NCI-H2196 treated with DMSO at 0.1 percent for 48 hours (cell line): ENCODE results near the gene NDOR1.

Experiments
- DNase-seq: peaks from one replicate; lab custom pipeline; 2025; ENCODE audit not compliant: unreplicated experiment; lab: John Stamatoyannopoulos, UW

NDOR1 gene

GRCh38 chr9:137198051-137198901 is 7.2 kb upstream of the NDOR1 start:
- no peak for DNase-seq

GRCh38 chr9:137198902-137199283 is 6.6 kb upstream of the NDOR1 start:
- no peak for DNase-seq

- no peak for DNase-seq
Measured at GRCh38 chr9:137199411-137200121, 5.9 kb upstream of the NDOR1 start.

- DNase-seq, result peak; percentile 98
Measured at GRCh38 chr9:137200311-137201204, 4.9 kb upstream of the NDOR1 start, which contains the start of gene TPRN. Gene TPRN (minus strand): TSS chr9:137200741. CDS start chr9:137200711, 30 bp downstream.

GRCh38 chr9:137201205-137201868 is 4.2 kb upstream of the NDOR1 start:
- no peak for DNase-seq

GRCh38 chr9:137202966-137203365 is 2.5 kb upstream of the NDOR1 start:
- DNase-seq, result no peak

GRCh38 chr9:137204731-137205125 is 772 bp upstream of the NDOR1 start:
- no peak for DNase-seq

- DNase-seq, result no peak
Measured at GRCh38 chr9:137206602-137207001, 1.1 kb downstream of the NDOR1 start.

- no peak for DNase-seq
Measured at GRCh38 chr9:137211532-137211931, 6.0 kb downstream of the NDOR1 start.

GRCh38 chr9:137212520-137212919 is 7.0 kb downstream of the NDOR1 start:
- no peak for DNase-seq

GRCh38 chr9:137213160-137214060 is 7.9 kb downstream of the NDOR1 start:
- no peak for DNase-seq

- DNase-seq, result no peak
Measured at GRCh38 chr9:137214620-137215019, 9.1 kb downstream of the NDOR1 start.

GRCh38 chr9:137215196-137215986 is 9.9 kb downstream of the NDOR1 start:
- no peak for DNase-seq

- DNase-seq, result no peak
Measured at GRCh38 chr9:137216188-137216965, 10.9 kb downstream of the NDOR1 start.

- peak; percentile 84 for DNase-seq
Measured at GRCh38 chr9:137217276-137218211, 12.0 kb downstream of the NDOR1 start.

GRCh38 chr9:137218212-137218753 is 12.8 kb downstream of the NDOR1 start:
- no peak for DNase-seq
